ENCODE results near the gene EXD1.

DNA sequence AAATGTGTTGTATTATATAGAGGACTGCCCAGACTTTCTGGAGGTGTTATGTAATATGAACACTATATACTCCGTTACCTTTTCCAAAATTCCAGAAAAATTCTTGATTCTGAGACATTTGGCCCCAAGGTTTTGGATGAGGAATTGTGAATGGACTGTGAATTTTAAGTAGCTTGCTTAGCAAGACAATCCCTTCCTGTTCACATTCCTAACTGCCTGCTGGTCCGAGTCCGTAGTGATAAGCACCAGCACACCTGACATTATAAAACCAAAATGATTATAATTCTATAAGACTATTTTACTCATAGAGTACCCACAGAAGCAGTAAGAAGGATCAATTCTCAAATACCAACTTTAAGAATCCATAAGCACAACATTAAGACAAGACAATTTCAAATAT, 11.2 kb downstream of the EXD1 start:
- TF ChIP-seq POLR2A (IDR thresholded peaks at IDR 0.05) (no peak), CTCF (IDR thresholded peaks at IDR 0.05) (no peak)

Data from vagina (tissue), 2 donors.